ENCODE results near the gene HACD2.

GRCh38 chr3:123543950-123544349, 40.9 kb downstream of the HACD2 start:
- no peak for TF ChIP-seq CTCF (conservative IDR thresholded peaks at IDR 0.05; ENCODE audit: low read length)
- no peak for TF ChIP-seq EZH2phosphoT487 (IDR thresholded peaks at IDR 0.05; ENCODE audit: borderline replicate concordance)
